ENCODE measurements around the gene ADARB2.

- TF ChIP-seq POLR2A (IDR thresholded peaks at IDR 0.05) (no peak), CTCF (IDR thresholded peaks at IDR 0.05) (no peak), EP300 (IDR thresholded peaks at IDR 0.05) (no peak), POLR2AphosphoS5 (IDR thresholded peaks at IDR 0.05) (no peak)
Observed at GRCh38 chr10:1190052-1190395, 547.3 kb downstream of the ADARB2 start.

Data from suprapubic skin (tissue), 4 donors.